ENCODE results near the gene CPNE8.

Gene CPNE8

DNA sequence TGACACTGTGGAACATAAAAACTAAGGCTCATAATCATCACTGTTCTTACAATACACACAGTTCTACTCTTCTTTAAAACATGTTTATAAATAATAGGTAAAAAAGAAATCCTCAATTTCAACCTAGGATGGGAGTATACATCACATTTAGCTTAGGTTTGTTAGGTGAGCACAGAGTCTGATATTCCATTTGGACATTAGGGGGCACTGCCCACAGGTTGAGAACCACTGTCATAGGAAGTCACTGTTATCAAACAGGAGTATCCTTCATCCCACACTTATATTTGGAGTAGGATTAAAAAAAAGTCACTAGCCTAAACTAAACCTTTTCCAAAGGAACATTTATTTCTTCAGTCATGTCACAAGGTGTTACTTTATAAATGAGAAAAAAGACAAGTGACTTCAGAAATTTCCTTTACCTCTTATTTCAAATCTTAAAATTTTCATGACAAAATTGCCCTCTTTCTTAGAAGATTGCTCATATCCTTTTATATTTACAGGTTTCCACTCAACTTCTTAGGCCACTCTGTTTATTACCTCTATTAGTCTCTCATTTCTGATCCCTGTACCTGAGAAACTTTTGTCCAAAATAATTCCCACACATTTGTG is 240.6 kb downstream of the CPNE8 start:
- Histone ChIP-seq H3K27ac (no peak overlapping the region), H3K4me1 (no peaks in the 10 kb centered on the region), H3K36me3 (peaks cover 6 to 19% (median 19%) of the 10 kb centered on the region in 3 donors), H3K9me3 (peaks cover 0 to 21% (median 17%) of the 10 kb centered on the region in 3 donors), H3K4me3 (no peak overlapping the region), H3K27me3 (no peaks in the 10 kb centered on the region)
- TF ChIP-seq CTCF (IDR thresholded peaks at IDR 0.05), result no peak
- intact Hi-C loops (cut with DNase I; ENCODE audit: low total_unique reads), result no loop called here
- DNase-seq, result no peak

DNA sequence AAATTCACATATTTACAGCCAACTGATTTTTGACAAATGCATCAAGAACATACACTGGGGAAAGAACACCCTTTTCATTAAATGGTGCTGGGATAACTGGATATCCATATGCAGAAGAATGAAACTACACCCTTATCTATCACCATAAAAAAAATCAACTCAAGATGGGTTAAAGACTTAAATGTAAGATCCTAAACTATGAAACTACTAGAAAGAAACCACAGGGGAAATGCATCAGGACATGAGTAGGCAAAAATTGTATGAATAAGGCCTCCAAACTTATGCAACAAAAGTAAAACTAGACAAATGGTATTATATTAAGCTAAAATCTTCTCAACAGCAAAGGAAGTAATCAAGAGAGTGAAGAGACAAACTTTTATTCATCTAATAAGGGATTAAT is 242.6 kb downstream of the CPNE8 start:
- intact Hi-C loops (cut with DNase I; ENCODE audit: low total_unique reads), result no loop called here
- Histone ChIP-seq H3K9me3 (peaks cover 0 to 21% (median 17%) of the 10 kb centered on the region in 3 donors), H3K4me1 (no peaks in the 10 kb centered on the region), H3K27me3 (no peaks in the 10 kb centered on the region), H3K4me3 (no peak overlapping the region), H3K27ac (no peak overlapping the region), H3K36me3 (peaks cover 6 to 17% (median 16%) of the 10 kb centered on the region in 3 donors)
- DNase-seq, result no peak
- TF ChIP-seq CTCF (IDR thresholded peaks at IDR 0.05), result no peak

DNA sequence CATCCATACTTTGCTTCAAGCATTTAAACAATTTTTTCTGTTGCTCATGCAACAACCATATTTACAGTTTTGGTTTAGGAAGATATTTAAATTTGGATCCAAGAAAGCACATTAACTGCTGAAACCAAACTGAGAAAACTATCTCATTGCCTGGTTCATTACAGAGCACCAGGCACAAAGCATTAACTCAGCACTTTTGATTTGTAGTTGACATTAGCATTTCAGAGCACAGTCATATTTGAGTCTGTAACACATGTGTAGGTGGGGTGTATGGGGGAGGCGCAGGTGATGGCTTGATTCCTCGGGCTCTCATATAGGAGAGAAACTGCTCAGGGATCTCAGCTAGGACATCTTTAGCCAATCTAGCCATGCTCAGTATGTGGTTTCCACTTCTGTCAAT is 251.7 kb downstream of the CPNE8 start:
- intact Hi-C loops (cut with DNase I; ENCODE audit: low total_unique reads), result no loop called here
- no peak overlapping the region for H3K4me3 ChIP-seq
- no peak for DNase-seq

GRCh38 chr12:38648813-38649212 is 256.6 kb downstream of the CPNE8 start:
- intact Hi-C loops (cut with DNase I; ENCODE audit: low total_unique reads), result no loop called here
- Histone ChIP-seq H3K9me3 (no peaks in the 10 kb centered on the region), H3K4me3 (no peak overlapping the region), H3K36me3 (peaks cover 0 to 3% (median 1%) of the 10 kb centered on the region in 3 donors), H3K27ac (no peak overlapping the region), H3K27me3 (no peaks in the 10 kb centered on the region), H3K4me1 (no peaks in the 10 kb centered on the region)
- no peak for TF ChIP-seq CTCF (IDR thresholded peaks at IDR 0.05)
- no peak for DNase-seq

More for the DNA sequence above, 251.7 kb downstream of the CPNE8 start:
- Histone ChIP-seq H3K9me3 (no peaks in the 10 kb centered on the region), H3K4me1 (no peaks in the 10 kb centered on the region), H3K27ac (no peak overlapping the region), H3K27me3 (no peaks in the 10 kb centered on the region), H3K36me3 (peaks cover 0 to 15% (median 10%) of the 10 kb centered on the region in 3 donors)
- TF ChIP-seq CTCF (IDR thresholded peaks at IDR 0.05), result no peak

- H3K27ac ChIP-seq, result no peak overlapping the region
- no peak for TF ChIP-seq CTCF (IDR thresholded peaks at IDR 0.05)
- no peaks in the 10 kb centered on the region for H3K4me1 ChIP-seq
- peaks cover 0 to 5% (median 0%) of the 10 kb centered on the region in 3 donors for H3K9me3 ChIP-seq
- no peaks in the 10 kb centered on the region for H3K36me3 ChIP-seq
- no peaks in the 10 kb centered on the region for H3K27me3 ChIP-seq
- H3K4me3 ChIP-seq, result no peak overlapping the region
- no peak for DNase-seq
- intact Hi-C loops (cut with DNase I; ENCODE audit: low total_unique reads), result no loop called here
Observed at GRCh38 chr12:38646146-38646545, 259.2 kb downstream of the CPNE8 start.

DNA sequence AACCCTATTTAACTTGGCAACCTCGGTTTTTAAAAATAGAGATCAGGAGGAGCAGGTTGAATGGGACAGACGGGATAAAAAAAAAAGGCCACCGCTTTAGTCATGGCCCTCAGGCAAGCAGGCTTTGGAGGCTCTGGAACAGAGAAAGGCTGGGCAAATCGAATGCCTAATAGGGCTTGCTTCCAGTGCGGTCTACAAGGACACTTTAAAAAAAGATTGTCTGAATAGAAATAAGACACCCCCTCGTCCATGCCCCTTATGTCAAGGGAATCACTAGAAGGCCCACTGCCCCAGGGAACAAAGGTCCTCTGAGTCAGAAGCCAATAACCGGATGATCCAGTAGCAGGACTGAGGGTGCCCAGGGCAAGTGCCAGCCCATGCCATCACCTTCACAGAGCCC is 265.8 kb downstream of the CPNE8 start:
- Histone ChIP-seq H3K4me1 (no peaks in the 10 kb centered on the region), H3K27me3 (no peaks in the 10 kb centered on the region), H3K4me3 (no peak overlapping the region), H3K9me3 (peaks cover 0 to 5% (median 0%) of the 10 kb centered on the region in 3 donors), H3K36me3 (no peaks in the 10 kb centered on the region), H3K27ac (no peak overlapping the region)
- intact Hi-C loops (cut with DNase I; ENCODE audit: low total_unique reads), result no loop called here
- no peak for DNase-seq
- TF ChIP-seq CTCF (IDR thresholded peaks at IDR 0.05), result no peak

Data from tibial artery (tissue), 4 donors.